Measurements from ENCODE around the gene SNAPC1.

Gene SNAPC1

DNA sequence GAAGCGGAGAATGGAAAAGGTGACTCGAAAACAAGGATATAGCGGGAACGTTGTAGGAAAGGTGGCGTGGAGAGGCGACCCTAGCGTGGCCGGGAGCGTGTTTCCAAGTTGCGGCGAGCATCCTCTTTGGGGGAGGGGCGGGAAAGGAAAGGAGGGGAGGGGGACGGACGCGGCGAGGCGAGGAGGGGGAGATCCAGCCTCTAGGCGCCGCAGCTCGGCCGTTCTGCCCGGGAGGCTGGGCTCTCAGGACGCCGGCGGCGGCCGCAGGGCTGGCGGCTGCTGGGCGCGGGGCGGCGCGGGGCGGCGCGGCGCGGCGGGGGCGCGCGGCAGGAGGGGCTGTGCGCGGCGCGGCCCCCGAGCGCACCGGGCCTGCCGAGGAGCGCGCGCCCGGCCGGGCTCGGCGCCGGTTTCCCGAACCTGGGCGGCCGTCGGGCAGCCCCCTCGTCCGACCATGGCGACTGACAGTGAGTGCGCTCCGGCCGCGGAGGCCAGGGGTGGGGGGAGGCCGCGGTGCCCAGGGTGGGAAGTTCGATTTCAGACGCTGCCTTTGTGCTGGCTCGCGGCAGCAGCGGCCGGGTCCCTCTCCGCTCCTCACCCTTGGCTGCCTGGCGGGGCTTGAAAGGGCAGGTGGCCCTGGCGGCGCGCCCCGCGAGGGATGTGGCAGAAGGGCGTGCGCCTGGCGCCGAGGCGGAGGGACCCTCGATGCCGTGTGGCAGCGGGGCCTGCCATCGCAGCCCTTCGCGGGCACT, 50.3 kb downstream of the SNAPC1 start, which contains the start of gene SYT16:
TSS of gene SYT16 (plus strand) at position 357 of the 749 bp plus-strand sequence.
- DNase-seq (ENCODE audit: low spot score), result no peak

DNA sequence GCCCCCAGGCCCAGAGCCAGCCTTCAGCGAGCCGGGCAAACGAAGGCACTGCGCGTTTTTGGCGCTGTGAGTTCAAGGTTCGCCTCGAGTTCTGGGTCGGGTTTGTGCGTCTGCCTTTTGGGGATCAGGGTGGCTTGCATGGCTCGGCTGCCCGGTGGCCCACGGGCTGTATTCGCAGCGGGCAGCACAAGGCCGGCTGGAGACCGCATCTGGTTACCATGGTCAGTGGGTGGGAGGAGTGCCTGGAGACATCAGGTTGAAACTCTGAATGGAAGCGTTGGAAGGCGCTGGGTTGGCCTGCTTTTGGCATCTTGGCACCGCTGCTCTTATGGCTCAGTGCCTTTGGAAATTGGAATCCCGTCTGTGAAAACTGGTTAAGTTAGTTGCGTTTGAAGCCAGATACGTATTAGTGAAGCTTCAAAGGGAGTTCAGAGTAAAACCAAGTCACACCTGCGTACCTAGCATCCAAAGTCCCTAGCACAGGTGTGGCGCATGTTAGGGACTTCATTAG, 50.9 kb downstream of the SNAPC1 start:
- no peak for DNase-seq (ENCODE audit: low spot score)

DNA sequence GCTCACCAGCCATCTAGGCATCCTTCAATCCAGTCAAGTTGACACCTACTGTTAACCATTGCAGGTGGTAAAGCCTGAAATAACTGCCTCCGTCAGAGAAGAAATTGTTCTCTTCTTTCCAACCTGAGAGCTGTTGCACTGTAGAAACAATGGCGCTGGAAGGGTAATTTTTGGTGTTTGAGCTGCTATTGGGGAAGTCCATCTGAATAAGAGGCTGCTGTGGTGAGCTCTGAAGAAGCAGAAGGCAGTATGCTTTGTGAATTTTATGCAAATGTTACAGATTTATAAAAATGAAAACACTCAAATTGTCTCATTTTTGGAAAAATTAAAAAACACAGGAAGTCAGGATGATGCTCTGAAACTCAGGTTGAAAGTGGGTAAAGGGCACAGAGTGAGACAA, 60.2 kb downstream of the SNAPC1 start:
- no peak for DNase-seq (ENCODE audit: low spot score)

DNA sequence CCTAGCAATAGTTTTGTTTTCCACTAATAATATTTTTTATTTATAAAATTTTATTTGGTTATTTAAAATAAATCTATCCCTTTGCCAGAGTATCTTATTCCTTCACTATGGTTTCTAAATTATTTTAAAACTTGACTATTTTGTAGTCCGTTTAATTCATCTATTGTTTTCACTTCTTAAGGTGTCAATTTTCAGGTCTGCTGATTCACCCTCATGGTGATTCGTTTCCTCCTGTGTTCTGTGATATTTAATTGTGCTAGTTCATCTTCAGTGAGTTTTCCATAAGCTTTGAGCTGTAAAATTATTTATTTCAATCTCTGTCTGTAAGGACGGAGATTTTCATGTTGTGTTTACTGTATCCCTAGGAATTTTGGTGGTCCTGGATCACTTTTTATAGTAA, 70.6 kb downstream of the SNAPC1 start:
- DNase-seq (ENCODE audit: low spot score), result no peak

DNA sequence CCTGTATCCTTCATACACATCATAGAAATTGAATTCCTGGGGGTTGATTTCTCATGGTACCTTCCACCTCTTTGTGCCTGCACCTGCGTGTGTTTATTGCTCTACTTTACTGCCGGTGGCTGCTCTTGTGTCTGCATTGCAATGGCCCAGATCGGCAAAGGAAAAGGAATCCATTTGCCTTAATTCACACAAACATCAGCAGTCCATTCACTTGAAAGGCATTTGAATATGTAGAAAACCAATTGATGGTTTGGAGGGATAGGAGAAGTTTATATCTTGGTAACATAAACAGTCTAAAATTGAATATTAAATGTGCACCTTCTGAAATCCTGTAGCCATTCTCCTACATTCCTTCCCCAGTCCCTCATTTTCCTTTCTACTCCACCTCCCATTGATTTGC, 74.0 kb downstream of the SNAPC1 start:
- no peak for DNase-seq (ENCODE audit: low spot score)

DNA sequence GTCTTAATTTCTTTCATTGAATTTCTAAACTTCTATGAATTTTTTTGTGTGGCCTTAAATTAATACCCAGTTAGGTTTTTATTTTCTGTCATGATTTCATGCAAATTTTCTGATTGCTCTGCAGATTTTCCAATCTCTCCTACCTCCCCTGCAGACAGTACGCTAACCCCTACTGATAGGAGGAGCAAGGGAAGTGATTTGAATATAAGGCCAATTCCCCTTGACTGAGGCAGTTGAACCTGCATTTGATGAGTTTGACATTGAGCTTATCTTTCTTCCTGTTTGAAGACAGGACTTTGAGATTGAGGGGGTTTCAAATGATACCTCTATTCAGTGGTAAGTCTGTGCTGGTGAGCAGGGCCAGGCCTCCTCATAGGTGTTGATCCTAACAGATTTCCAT, 74.6 kb downstream of the SNAPC1 start:
- DNase-seq (ENCODE audit: low spot score), result no peak

DNA sequence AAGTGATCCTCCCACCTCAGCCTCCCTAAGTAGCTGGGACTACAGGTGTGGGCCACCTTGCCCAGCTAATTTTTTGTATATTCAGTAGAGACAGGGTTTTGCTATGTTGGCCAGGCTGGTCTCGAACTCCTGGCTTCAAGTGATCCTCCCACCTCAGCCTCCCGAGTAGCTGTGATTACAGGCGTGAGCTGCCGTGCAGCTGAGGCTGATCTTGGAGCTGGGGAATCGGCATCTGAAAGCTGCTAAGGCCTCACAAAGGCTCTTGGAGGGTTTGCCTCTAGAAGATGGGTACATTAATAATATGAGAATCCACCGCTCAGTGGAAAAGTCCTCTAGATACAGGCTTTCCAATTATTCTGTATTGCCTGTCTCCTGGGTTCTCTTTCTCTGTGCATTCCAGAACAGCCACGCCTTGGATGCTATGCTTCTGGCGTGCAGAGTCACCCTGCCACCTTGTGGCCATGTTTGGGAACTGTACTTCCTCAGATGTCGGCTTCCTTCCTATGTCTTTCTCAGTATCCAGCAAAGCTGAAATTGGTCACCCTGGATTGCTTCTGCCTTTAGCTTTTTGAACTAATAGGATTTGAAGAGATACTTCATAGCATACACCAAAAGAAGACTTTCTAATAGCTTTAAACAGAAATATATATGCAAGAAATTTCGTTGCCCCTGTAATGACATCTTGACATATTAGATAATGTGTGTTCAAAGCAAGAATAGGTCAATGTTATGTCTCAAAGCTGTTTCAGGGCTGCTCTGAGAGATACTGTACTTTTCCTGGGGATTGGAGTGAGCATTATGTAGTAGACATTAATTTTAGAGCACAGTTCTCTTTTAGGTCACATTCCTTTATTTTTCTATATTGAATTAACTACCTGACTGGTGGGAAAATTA, 75.4 kb downstream of the SNAPC1 start:
- peak; percentile 72 for DNase-seq (ENCODE audit: low spot score)

DNA sequence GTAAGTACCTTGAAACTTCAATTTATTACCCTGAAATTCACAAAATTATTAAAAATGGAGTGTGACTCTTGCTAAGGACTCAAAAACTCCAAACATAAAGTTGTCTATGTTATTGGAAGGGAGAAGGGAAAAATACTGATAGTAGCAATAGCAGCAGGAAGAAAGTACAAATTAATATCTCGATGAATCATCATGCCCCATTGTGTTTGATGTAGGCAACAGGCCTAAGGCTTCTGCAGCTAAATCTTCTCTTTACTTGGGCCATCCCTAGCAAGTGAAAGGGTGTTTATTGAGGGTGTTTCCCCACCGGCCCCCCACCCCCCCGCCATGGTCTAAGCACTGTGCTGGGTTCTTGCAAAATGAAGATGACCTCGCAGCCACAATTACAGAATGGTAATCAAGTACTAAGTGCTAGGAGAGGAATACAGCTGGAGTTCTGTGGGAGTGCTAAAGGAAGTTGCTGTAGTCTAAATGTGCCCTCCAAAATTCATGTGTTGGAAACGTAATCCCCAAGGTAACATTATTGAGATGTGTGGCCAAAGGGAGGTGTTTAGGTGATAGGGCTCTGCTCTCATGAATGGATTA, 76.5 kb downstream of the SNAPC1 start:
- DNase-seq (ENCODE audit: low spot score), result no peak

DNA sequence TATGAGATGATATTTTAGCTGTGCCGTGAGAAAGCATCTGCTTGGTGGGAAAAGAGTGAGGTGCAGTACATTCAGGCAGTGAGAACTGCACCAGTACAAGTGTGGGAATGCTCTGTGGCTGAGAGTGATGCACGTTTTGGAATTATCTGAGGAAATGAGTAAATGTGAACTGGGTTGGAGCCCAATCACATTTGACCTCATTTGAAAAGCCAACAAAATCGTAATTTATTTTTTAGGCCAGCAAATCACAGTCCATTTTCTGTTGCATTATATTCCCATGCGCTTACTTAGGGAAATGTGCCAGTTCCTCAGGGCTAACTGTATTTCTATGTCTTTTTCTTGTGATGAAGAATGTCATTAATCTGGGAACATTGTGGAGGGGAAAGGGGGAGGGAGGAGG, 77.3 kb downstream of the SNAPC1 start:
- no peak for DNase-seq (ENCODE audit: low spot score)

DNA sequence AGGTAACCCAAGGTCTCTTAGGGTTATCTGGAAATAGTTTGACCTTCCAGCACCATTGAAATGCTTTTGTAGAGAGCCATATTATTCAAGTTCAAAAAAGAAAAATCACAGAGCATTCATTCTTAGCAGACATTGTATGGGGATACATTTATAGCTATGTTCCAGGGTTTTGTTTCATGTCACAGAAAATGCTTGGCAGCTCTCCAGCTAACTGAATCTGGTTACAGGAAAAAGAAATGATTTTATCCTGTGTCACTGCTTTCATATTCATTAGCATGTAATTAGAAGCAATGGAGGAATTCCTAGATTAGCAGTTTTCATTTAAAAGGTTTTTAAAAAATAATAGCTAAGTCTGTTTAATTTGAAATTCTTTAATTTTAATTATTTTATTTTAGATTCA, 78.9 kb downstream of the SNAPC1 start:
- no peak for DNase-seq (ENCODE audit: low spot score)
